Esophagus muscularis mucosa (tissue), 4 donors: ENCODE results near the gene GJE1. TPM values are rescaled to one million over a fixed set of nuclear protein-coding genes. Genes with fewer than 3 reads are reported as not detected.

Experiments used
- DNase-seq: peaks from one replicate; pipeline ENCODE4 v3.0.0-alpha.2; 2017; ENCODE audit errors: extremely low spot score
- H3K27ac ChIP-seq, 4 donors: fragments of 200-600 bp; sonication (generic); replicated peaks in 1 of 4; 1 replicate in 3 of 4; 2 replicates in 1 of 4; pipeline ENCODE4 v1.5.1; 2016 to 2019; ENCODE audit warnings: mild to moderate bottlenecking in 1 of 4
- H3K27me3 ChIP-seq, 4 donors: fragments of 200-600 bp; sonication (generic); one replicate each; pipeline versions ENCODE4 v1.5.1 to v1.6.0; 2016 to 2019
- H3K36me3 ChIP-seq, 4 donors: fragments of 200-600 bp; sonication (generic); one replicate each; pipeline ENCODE4 v1.5.1; 2016 to 2019
- H3K4me1 ChIP-seq, 4 donors: fragments of 200-600 bp; sonication (generic); one replicate each; pipeline ENCODE4 v1.5.1; 2016 to 2019
- H3K4me3 ChIP-seq, 4 donors: fragments of 200-600 bp; sonication (generic); 1 replicate in 2 of 4; 2 replicates in 2 of 4; pipeline ENCODE4 v1.5.1; 2016 to 2019; ENCODE audit warnings: mild to moderate bottlenecking in 4 of 4, moderate library complexity in 1 of 4
- H3K9me3 ChIP-seq, 4 donors: fragments of 200-600 bp; sonication (generic); 1 replicate in 3 of 4; 2 replicates in 1 of 4; pipeline ENCODE4 v1.5.1; 2016 to 2019
- EP300 ChIP-seq: sonication (generic); formaldehyde crosslinking; IDR thresholded peaks from one replicate; pipeline ENCODE4 v1.6.1; 2017; ENCODE audit warnings: antibody characterized with exemption
- POLR2A ChIP-seq: fragments of 450-650 bp; IDR thresholded peaks from one replicate; pipeline ENCODE4 v1.6.1; 2017; ENCODE audit warnings: antibody characterized with exemption, moderate library complexity, mild to moderate bottlenecking, low read depth
- POLR2AphosphoS5 ChIP-seq, 2 donors: sonication (generic); formaldehyde crosslinking; IDR thresholded peaks; one replicate each; pipeline ENCODE4 v1.6.1; 2017; ENCODE audit warnings: antibody characterized with exemption in 2 of 2
- WGBS: methylation state at CpG from one replicate; pipeline ENCODE4 v1.1.5; 2018; 5-methylcytosine and 5-hydroxymethylcytosine counted together
- intact Hi-C: fragments of 100-400 bp; cut with DNase I; formaldehyde crosslinking; loops from one replicate; pipeline ENCODE4 v1.15.1; 2023
- total RNA-seq, 4 donors: library from RNA; depleted of rRNA; stranded (reverse); fragments of >200 nt; gene quantifications; one replicate each; pipeline versions ENCODE4 v1.1.0 to v1.2.1, GENCODE V29; 2016
- TF ChIP-seq, protein P1 (sequence below), 3 experiments: fragments of 200-600 bp in 2 of 3; fragments of 450-650 bp in 1 of 3; sonication (generic) in 2 of 3; IDR thresholded peaks; one replicate each; pipeline ENCODE4 v1.5.1; 2017 to 2019; ENCODE audit warnings: antibody characterized with exemption in 3 of 3, mild to moderate bottlenecking in 2 of 3, moderate library complexity in 1 of 3

Gene GJE1
- total RNA-seq, 4 donors from 2014 or later: not detected

DNA sequence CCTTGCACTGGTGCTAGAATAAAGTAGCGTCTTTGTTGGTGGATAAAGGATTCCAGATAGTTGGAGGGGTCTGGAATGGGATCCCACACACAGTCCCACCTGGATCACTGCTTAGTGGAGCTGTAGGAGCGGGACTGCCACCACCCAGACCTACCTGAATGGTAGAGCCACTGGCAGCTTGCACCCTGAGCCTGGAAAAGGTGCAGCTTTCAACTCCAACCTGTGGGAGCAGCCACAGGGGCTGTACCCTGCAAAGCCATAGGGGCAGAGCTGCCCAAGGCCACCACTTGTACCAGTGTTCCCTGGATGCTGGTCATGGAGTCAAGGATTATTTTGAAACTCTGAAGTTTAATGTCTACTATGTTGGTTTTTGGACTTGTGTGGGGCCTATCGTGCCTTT lies 41.3 kb downstream of the GJE1 start:
- H3K27ac ChIP-seq: no peak overlapping the region
- H3K4me3 ChIP-seq: no peak overlapping the region
- H3K36me3 ChIP-seq: peaks cover 19 to 73% (median 48%) of the 10 kb centered on the region in 4 donors
- intact Hi-C loops: no loop called here
- no peaks in the 10 kb centered on the region for H3K4me1 ChIP-seq
- TF ChIP-seq, protein P1, sequence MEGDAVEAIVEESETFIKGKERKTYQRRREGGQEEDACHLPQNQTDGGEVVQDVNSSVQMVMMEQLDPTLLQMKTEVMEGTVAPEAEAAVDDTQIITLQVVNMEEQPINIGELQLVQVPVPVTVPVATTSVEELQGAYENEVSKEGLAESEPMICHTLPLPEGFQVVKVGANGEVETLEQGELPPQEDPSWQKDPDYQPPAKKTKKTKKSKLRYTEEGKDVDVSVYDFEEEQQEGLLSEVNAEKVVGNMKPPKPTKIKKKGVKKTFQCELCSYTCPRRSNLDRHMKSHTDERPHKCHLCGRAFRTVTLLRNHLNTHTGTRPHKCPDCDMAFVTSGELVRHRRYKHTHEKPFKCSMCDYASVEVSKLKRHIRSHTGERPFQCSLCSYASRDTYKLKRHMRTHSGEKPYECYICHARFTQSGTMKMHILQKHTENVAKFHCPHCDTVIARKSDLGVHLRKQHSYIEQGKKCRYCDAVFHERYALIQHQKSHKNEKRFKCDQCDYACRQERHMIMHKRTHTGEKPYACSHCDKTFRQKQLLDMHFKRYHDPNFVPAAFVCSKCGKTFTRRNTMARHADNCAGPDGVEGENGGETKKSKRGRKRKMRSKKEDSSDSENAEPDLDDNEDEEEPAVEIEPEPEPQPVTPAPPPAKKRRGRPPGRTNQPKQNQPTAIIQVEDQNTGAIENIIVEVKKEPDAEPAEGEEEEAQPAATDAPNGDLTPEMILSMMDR (IDR thresholded peaks at IDR 0.05): no peak
- TF ChIP-seq EP300: no peak
- no peak for TF ChIP-seq POLR2AphosphoS5 (IDR thresholded peaks at IDR 0.05)
- no peak for TF ChIP-seq POLR2A
- H3K9me3 ChIP-seq: no peaks in the 10 kb centered on the region
- WGBS: 100% methylated on average over 2 of the region's 3 CpGs
- no peaks in the 10 kb centered on the region for H3K27me3 ChIP-seq
- DNase-seq: no peak

GRCh38 chr6:142174703-142175102 lies 42.0 kb downstream of the GJE1 start:
- Histone ChIP-seq H3K27me3 (no peaks in the 10 kb centered on the region), H3K4me1 (no peaks in the 10 kb centered on the region), H3K4me3 (no peak overlapping the region), H3K27ac (no peak overlapping the region), H3K36me3 (peaks cover 19 to 66% (median 45%) of the 10 kb centered on the region in 4 donors), H3K9me3 (no peaks in the 10 kb centered on the region)
- intact Hi-C loops: no loop called here
- 92% methylated on average over 6 of the region's 6 CpGs for WGBS
- TF ChIP-seq POLR2A: no peak
- TF ChIP-seq, protein P1 (IDR thresholded peaks at IDR 0.05): no peak
- no peak for TF ChIP-seq EP300
- TF ChIP-seq POLR2AphosphoS5 (IDR thresholded peaks at IDR 0.05): no peak
- no peak for DNase-seq

GRCh38 chr6:142178129-142178528 lies 45.4 kb downstream of the GJE1 start:
- H3K4me1 ChIP-seq: no peaks in the 10 kb centered on the region
- no peak for DNase-seq
- H3K27ac ChIP-seq: no peak overlapping the region
- intact Hi-C loops: no loop called here
- H3K27me3 ChIP-seq: no peaks in the 10 kb centered on the region
- H3K9me3 ChIP-seq: no peaks in the 10 kb centered on the region
- no peak for TF ChIP-seq POLR2A
- TF ChIP-seq, protein P1 (IDR thresholded peaks at IDR 0.05): no peak
- H3K36me3 ChIP-seq: peaks cover 5 to 34% (median 17%) of the 10 kb centered on the region in 4 donors
- H3K4me3 ChIP-seq: no peak overlapping the region

- intact Hi-C loops: no loop called here
- Histone ChIP-seq H3K36me3 (peaks cover 0 to 9% (median 4%) of the 10 kb centered on the region in 4 donors), H3K4me3 (no peak overlapping the region), H3K27me3 (no peaks in the 10 kb centered on the region), H3K9me3 (no peaks in the 10 kb centered on the region), H3K4me1 (peaks cover 4 to 7% (median 5%) of the 10 kb centered on the region in 4 donors), H3K27ac (no peak overlapping the region)
- no peak for DNase-seq
- TF ChIP-seq, protein P1 (IDR thresholded peaks at IDR 0.05): no peak
- TF ChIP-seq POLR2A (no peak), POLR2AphosphoS5 (IDR thresholded peaks at IDR 0.05) (no peak), EP300 (no peak)
Observed at GRCh38 chr6:142182004-142182403, 49.3 kb downstream of the GJE1 start.

GRCh38 chr6:142183351-142183750 lies 50.6 kb downstream of the GJE1 start:
- WGBS: 92% methylated on average over 1 of the region's 1 CpG
- Histone ChIP-seq H3K4me1 (peaks cover 6 to 11% (median 10%) of the 10 kb centered on the region in 4 donors), H3K27ac (no peak overlapping the region), H3K9me3 (no peaks in the 10 kb centered on the region), H3K36me3 (peaks cover 0 to 6% (median under 1%) of the 10 kb centered on the region in 4 donors), H3K4me3 (no peak overlapping the region), H3K27me3 (no peaks in the 10 kb centered on the region)
- DNase-seq: no peak
- no peak for TF ChIP-seq POLR2AphosphoS5 (IDR thresholded peaks at IDR 0.05)
- TF ChIP-seq, protein P1 (IDR thresholded peaks at IDR 0.05): no peak
- no peak for TF ChIP-seq EP300
- TF ChIP-seq POLR2A: no peak
- intact Hi-C loops: no loop called here
